ENCODE data around the gene ARID1B.

DNA sequence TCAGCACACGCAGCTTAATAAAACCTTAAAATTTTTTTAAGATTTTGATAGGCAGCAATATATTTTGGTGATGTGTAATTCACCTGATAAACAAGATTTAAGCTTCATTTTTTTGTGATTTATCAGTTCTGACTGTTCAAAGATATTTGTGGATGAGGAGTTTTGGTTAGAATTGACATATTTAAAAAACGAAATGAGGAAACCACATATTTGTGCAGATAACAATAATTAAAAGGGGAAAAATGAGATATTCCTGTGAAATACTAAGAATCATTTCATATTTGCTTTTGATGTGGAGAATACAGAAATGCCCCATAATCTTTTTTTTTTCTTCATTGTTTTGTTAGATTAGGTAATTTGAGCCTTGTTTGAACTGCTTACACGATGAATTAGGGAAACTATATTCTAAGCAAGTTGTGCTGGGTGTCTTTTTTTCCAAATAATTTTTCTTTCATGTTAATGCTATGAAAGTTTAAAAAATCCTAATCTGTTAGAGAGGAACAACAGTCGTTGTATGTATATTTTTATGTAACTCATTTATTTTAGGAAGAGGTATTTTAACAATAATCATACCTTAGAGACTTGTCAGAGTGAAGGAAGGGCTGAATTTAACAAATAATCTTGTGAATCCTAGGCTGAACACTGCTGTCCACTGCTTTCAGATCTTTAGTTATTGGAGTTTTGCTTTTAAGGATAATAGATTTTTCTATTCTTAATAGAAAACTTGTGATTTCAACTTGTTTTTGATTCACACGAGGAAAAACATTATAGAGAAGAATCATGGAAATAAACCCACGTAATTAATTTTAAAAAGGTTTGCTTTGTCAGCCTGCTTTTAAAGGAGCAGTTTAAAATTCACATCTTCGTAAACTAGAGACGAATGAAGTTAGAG is 4.0 kb downstream of the ARID1B start:
- TF ChIP-seq, protein P1, sequence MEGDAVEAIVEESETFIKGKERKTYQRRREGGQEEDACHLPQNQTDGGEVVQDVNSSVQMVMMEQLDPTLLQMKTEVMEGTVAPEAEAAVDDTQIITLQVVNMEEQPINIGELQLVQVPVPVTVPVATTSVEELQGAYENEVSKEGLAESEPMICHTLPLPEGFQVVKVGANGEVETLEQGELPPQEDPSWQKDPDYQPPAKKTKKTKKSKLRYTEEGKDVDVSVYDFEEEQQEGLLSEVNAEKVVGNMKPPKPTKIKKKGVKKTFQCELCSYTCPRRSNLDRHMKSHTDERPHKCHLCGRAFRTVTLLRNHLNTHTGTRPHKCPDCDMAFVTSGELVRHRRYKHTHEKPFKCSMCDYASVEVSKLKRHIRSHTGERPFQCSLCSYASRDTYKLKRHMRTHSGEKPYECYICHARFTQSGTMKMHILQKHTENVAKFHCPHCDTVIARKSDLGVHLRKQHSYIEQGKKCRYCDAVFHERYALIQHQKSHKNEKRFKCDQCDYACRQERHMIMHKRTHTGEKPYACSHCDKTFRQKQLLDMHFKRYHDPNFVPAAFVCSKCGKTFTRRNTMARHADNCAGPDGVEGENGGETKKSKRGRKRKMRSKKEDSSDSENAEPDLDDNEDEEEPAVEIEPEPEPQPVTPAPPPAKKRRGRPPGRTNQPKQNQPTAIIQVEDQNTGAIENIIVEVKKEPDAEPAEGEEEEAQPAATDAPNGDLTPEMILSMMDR (IDR thresholded peaks at IDR 0.05 in 8 of 11, conservative IDR thresholded peaks at IDR 0.05 in 3 of 11), result no peak
- TF ChIP-seq POLR2A (IDR thresholded peaks at IDR 0.05) (no peak), POLR2AphosphoS5 (IDR thresholded peaks at IDR 0.05) (no peak)
